Transverse colon (tissue), 4 donors: Measurements from ENCODE around the gene GPR137C. TPM values are rescaled to one million over a fixed set of nuclear protein-coding genes. Genes with fewer than 3 reads are reported as not detected.

Source experiments
- DNase-seq: peaks from one replicate; pipeline ENCODE4 v3.0.0-alpha.2; 2019
- H3K27ac ChIP-seq, 4 donors: fragments of 200-600 bp; sonication (generic); 2 replicates each; pipeline ENCODE4 v1.5.1; 2016 to 2018; ENCODE audit warnings: inconsistent platforms in 4 of 4
- H3K27me3 ChIP-seq: fragments of 200-600 bp; sonication (generic); 2 replicates; pipeline ENCODE4 v1.5.1; 2017; ENCODE audit warnings: inconsistent platforms
- H3K36me3 ChIP-seq, 4 donors: fragments of 200-600 bp; sonication (generic); 2 replicates each; pipeline ENCODE4 v1.5.1; 2017 to 2019; ENCODE audit warnings: inconsistent platforms in 4 of 4
- H3K4me1 ChIP-seq, 4 donors: fragments of 200-600 bp; sonication (generic); 2 replicates each; pipeline ENCODE4 v1.5.1; 2017 to 2020; ENCODE audit warnings: inconsistent platforms in 4 of 4
- H3K4me3 ChIP-seq, 4 donors: fragments of 200-600 bp; sonication (generic); 1 replicate in 1 of 4; 2 replicates in 3 of 4; pipeline versions ENCODE4 v1.5.1 to v1.6.1; 2017 to 2019; ENCODE audit warnings: inconsistent platforms in 4 of 4
- H3K9me3 ChIP-seq, 2 donors: fragments of 200-600 bp; sonication (generic); 2 replicates each; pipeline ENCODE4 v1.5.1; 2017 to 2019; ENCODE audit warnings: inconsistent platforms in 2 of 2
- EP300 ChIP-seq: sonication (generic); formaldehyde crosslinking; IDR thresholded peaks from one replicate; pipeline ENCODE4 v1.6.1; 2017; ENCODE audit warnings: antibody characterized with exemption, low read depth
- POLR2A ChIP-seq: fragments of 450-650 bp; IDR thresholded peaks from one replicate; pipeline ENCODE4 v1.6.1; 2016; ENCODE audit warnings: antibody characterized with exemption, mild to moderate bottlenecking, moderate library complexity
- POLR2AphosphoS5 ChIP-seq, 3 donors: sonication (generic); formaldehyde crosslinking; IDR thresholded peaks; one replicate each; pipeline ENCODE4 v1.6.1; 2016; ENCODE audit warnings: antibody characterized with exemption in 3 of 3
- WGBS, 2 donors: methylation state at CpG; one replicate each; pipeline ENCODE4 v1.1.5; 2018; ENCODE audit warnings: low coverage in 1 of 2; 5-methylcytosine and 5-hydroxymethylcytosine counted together
- in situ Hi-C, 4 donors: fragments of 200-750 bp; cut with MboI; loops; one replicate each; pipeline versions ENCODE4 v1.15.0 to v1.15.1; 2017; ENCODE audit warnings: low sequenced_read_pairs in 3 of 4, low pct_ligation_motif_present in 1 of 4, low pct_unique_long_range_greater_than_20kb in 1 of 4
- intact Hi-C: fragments of 100-400 bp; cut with DNase I; formaldehyde crosslinking; loops from one replicate; pipeline ENCODE4 v1.15.1; 2023; ENCODE audit warnings: low total_unique reads
- total RNA-seq, 4 donors: library from RNA; depleted of rRNA; stranded (reverse); fragments of >200 nt; gene quantifications; one replicate each; pipeline ENCODE4 v1.1.0, GENCODE V29; 2016
- TF ChIP-seq, protein P1 (sequence below), 5 experiments: fragments of 200-600 bp in 3 of 5; fragments of 450-650 bp in 2 of 5; sonication (generic) in 3 of 5; IDR thresholded peaks; 1 replicate in 2 of 5; 2 replicates in 3 of 5; pipeline ENCODE4 v1.5.1; 2016 to 2017; ENCODE audit warnings: antibody characterized with exemption in 5 of 5, inconsistent platforms in 3 of 5, mild to moderate bottlenecking in 2 of 5, moderate library complexity in 1 of 5

Gene GPR137C
- total RNA-seq, 4 donors from 2014 or later, result 0.27 to 2.6 (median 0.36) TPM

GRCh38 chr14:52536269-52536668 is 16.4 kb upstream of the GPR137C start:
- WGBS, 2 donors, result 86 to 92% methylated on average over 3 of the region's 3 CpGs
- in situ Hi-C loops, result no loop called here
- Histone ChIP-seq H3K9me3 (no peaks in the 10 kb centered on the region), H3K4me1 (no peaks in the 10 kb centered on the region), H3K27ac (no peak overlapping the region), H3K27me3 (no peaks in the 10 kb centered on the region), H3K36me3 (peaks cover 0 to 25% (median 5%) of the 10 kb centered on the region in 4 donors), H3K4me3 (no peak overlapping the region)
- TF ChIP-seq POLR2A (no peak), EP300 (no peak)
- TF ChIP-seq, protein P1, sequence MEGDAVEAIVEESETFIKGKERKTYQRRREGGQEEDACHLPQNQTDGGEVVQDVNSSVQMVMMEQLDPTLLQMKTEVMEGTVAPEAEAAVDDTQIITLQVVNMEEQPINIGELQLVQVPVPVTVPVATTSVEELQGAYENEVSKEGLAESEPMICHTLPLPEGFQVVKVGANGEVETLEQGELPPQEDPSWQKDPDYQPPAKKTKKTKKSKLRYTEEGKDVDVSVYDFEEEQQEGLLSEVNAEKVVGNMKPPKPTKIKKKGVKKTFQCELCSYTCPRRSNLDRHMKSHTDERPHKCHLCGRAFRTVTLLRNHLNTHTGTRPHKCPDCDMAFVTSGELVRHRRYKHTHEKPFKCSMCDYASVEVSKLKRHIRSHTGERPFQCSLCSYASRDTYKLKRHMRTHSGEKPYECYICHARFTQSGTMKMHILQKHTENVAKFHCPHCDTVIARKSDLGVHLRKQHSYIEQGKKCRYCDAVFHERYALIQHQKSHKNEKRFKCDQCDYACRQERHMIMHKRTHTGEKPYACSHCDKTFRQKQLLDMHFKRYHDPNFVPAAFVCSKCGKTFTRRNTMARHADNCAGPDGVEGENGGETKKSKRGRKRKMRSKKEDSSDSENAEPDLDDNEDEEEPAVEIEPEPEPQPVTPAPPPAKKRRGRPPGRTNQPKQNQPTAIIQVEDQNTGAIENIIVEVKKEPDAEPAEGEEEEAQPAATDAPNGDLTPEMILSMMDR (IDR thresholded peaks at IDR 0.05), result no peak
- no peak for DNase-seq
- intact Hi-C loops, result no loop called here

- intact Hi-C loops, result no loop called here
- Histone ChIP-seq H3K4me1 (no peaks in the 10 kb centered on the region), H3K27ac (no peak overlapping the region), H3K9me3 (no peaks in the 10 kb centered on the region), H3K4me3 (no peak overlapping the region), H3K27me3 (no peaks in the 10 kb centered on the region), H3K36me3 (peaks cover 0 to 25% (median 5%) of the 10 kb centered on the region in 4 donors)
- in situ Hi-C loops, result no loop called here
- no peak for DNase-seq
- 64 to 71% methylated on average over 2 of the region's 2 CpGs for WGBS, 2 donors
- TF ChIP-seq, protein P1 (IDR thresholded peaks at IDR 0.05), result no peak
- TF ChIP-seq POLR2A, result no peak
These were observed 14.0 kb upstream of the GPR137C start for GRCh38 chr14:52538623-52539022.

DNA sequence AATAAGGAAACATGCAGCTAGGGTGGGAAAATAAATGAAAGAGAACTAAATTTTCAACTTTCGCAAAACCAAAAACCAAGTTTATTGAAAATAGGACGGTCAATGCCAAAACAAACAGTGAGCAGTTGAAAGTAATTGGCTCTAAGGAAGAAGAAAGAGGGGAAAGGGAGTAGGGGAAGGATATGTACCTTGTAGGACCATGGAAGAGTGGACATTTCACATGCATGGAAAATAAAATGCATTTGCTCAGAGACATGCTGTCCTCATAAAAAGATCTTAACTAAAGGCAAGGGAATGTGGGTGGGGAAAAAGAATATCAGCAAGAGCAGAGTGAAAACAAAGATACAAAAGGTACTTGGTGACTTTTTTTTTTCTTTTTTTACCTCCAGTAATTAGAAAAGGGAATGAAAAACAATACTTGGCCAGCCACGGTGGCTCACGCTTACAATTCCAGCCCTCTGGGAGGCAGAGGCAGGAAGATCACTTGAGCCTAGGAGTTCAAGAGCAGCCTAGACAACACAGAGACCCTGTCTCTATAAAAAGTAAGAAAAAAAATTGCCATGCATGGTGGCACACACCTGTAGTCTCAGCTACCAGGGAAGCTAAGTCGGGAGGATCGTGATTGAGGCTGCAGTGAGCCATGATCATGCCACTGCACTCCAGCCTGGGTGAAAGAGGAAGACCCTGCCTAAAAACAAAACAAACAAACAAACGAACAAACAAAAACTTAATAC is 6.9 kb upstream of the GPR137C start:
- Histone ChIP-seq H3K27ac (no peak overlapping the region), H3K36me3 (no peaks in the 10 kb centered on the region), H3K27me3 (no peaks in the 10 kb centered on the region), H3K4me1 (peaks cover 5 to 8% (median 6%) of the 10 kb centered on the region in 4 donors), H3K9me3 (no peaks in the 10 kb centered on the region), H3K4me3 (no peak overlapping the region)
- in situ Hi-C loops, result no loop called here
- TF ChIP-seq, protein P1 (IDR thresholded peaks at IDR 0.05), result no peak
- TF ChIP-seq POLR2AphosphoS5 (IDR thresholded peaks at IDR 0.05), result no peak
- no peak for TF ChIP-seq POLR2A
- no peak for TF ChIP-seq EP300
- intact Hi-C loops, result no loop called here
- 83 to 87% methylated on average over 7 of the region's 7 CpGs for WGBS, 2 donors
- DNase-seq, result no peak

DNA sequence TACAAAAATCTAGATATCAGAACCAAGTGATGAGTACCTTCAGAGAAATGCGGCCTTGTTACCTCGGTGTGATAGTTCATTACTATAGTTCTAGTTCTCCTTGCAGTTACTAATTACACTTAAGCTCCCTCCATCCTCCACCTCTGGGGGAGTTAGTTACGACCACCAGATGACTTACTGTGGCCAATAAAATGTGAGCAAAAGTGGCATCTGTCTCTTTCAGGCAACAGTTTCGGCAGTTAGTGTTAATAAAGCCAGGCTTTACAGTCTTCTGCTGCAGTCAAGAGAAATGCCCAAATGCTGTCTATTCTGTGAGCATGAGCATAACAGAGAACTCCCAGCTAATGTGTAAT is 6.3 kb upstream of the GPR137C start:
- H3K4me1 ChIP-seq, result peaks cover 10 to 13% (median 11%) of the 10 kb centered on the region in 4 donors
- in situ Hi-C loops, result no loop called here
- intact Hi-C loops, result no loop called here
- H3K9me3 ChIP-seq, result no peaks in the 10 kb centered on the region
- WGBS, 2 donors, result 85 to 100% methylated on average over 2 to 4 of the region's 4 CpGs
- no peaks in the 10 kb centered on the region for H3K27me3 ChIP-seq
- no peak overlapping the region for H3K4me3 ChIP-seq
- TF ChIP-seq POLR2AphosphoS5 (IDR thresholded peaks at IDR 0.05) (no peak), EP300 (no peak), POLR2A (no peak)
- TF ChIP-seq, protein P1 (IDR thresholded peaks at IDR 0.05), result no peak
- H3K36me3 ChIP-seq, result no peaks in the 10 kb centered on the region
- no peak for DNase-seq
- no peak overlapping the region for H3K27ac ChIP-seq
